AG09319 (cell line): ENCODE data around the gene HS1BP3.

Experiments used
- DNase-seq: peaks from one replicate; pipeline ENCODE4 v3.0.0-alpha.2; 2010; ENCODE audit warnings: low read depth; ENCODE audit errors: extremely low read depth
- CTCF ChIP-seq: IDR thresholded peaks from 2 replicates; pipeline ENCODE4 v1.5.1; 2011; ENCODE audit warnings: low read depth, mild to moderate bottlenecking, inconsistent platforms, low read length, moderate library complexity

The HS1BP3 gene

GRCh38 chr2:20577495-20578235 lies 73.2 kb downstream of the HS1BP3 start:
- no peak for TF ChIP-seq CTCF
- DNase-seq: peak; percentile 38

DNA sequence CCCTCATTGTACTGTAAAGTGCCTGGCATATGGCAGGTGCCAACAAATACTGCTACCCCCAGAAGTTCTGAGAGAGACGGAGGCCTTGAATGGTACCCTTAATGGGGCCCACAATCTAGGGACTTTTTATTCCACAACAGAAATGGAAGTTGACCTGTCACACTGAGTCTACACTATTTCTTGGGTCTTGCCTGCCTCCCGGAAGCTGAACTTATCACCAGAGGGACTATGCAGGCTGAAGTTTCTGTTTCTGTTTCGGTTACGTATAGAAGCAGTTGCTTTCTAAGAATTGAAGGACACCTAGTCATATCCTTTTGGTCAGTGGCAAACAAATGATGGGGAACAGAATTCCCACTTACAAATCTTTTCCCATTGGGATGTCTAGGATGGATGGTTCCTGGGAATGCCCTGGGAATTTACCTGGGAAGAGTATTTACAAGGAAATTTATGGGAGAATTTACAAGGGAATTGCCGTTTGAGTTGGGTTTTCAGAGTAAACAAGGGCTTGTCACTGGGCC lies 74.2 kb downstream of the HS1BP3 start:
- no peak for DNase-seq
- no peak for TF ChIP-seq CTCF

DNA sequence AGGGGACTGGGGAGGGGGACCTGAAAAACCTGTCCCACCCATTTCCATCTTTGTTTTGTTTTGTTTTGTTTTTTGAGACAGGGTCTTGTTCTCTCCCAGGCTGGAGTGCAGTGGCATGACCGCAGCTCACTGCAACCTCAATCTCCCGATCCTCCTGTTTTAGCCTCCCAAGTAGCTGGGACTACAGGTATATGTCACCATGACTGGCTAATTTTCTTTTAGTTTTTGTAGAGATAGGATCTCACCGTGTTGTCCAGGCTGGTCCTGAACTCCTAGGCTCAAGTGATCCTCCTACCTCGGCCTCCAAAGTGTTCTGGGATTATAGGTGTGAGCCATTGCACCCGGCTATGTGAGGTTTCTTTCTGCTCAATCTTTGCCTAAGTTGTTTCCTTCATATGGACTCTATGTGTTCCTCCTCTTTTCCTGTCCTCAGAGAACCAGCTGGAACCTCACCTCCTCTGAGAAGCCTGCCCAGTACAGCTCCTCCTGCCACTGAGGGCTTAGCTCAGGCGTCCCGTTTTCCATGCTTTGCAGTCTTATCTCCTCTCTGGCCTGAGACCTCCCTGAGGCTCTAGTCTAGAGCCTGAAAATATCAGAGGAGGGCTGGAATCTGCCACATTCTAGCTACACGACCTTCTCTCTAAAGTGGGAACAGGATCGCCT lies 74.8 kb downstream of the HS1BP3 start:
- DNase-seq: no peak
- TF ChIP-seq CTCF: no peak

GRCh38 chr2:20575414-20575813 lies 75.5 kb downstream of the HS1BP3 start:
- no peak for DNase-seq
- no peak for TF ChIP-seq CTCF

GRCh38 chr2:20574930-20575329 lies 76.0 kb downstream of the HS1BP3 start:
- no peak for DNase-seq
- no peak for TF ChIP-seq CTCF

DNA sequence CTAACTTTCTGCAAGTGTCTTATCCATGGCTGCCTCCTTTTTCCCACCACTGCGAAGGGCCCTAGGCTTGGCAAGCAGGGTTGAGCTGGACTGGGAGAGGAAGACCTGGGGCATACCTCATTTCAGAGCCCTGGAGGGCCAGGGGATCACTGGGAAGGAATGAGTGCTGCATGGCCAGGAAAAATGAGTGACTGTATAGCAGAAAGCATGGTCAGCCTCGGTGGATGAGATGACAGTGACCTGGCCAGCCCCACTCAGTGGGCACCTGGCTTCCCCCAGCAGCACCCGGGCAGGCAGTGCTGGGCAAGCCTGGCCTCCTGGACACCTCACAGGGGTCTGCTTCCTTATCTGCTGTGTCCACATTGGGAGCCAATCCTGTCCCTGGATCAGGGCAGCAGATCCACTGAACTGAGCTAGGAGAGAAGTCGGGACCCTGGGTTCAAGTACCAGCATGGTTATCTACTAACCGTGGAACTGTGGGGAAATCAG lies 76.4 kb downstream of the HS1BP3 start:
- no peak for DNase-seq
- no peak for TF ChIP-seq CTCF
